HG03175 (cell line): Measurements from ENCODE around the gene DOK3.
"Not testable (repeated sequence)": the region's sequence is repeated elsewhere in the genome, so short reads cannot be mapped to it uniquely, and the experiment has no call there.

ENCODE experiments used
- ATAC-seq: cut with Tn5 transposase; IDR thresholded peaks from one replicate; pipeline ENCODE4 v1.9.1; 2021; ENCODE audit warnings: mild to moderate bottlenecking, moderate library complexity; ENCODE audit not compliant: unreplicated experiment

DOK3 gene

GRCh38 chr5:177498013-177498787 is 11.4 kb downstream of the DOK3 start:
- ATAC-seq, result peak; percentile 4

GRCh38 chr5:177497292-177498012 is 12.2 kb downstream of the DOK3 start, which contains the start of gene PDLIM7:
Gene PDLIM7 (minus strand): TSS chr5:177497604. CDS start chr5:177496512, 1,092 bp downstream.
- peak; percentile 72 for ATAC-seq

- ATAC-seq, result no peak
These were observed 12.8 kb downstream of the DOK3 start for GRCh38 chr5:177496727-177497291.

GRCh38 chr5:177496070-177496726 is 13.4 kb downstream of the DOK3 start:
- ATAC-seq, result no peak

GRCh38 chr5:177495243-177496060 is 14.2 kb downstream of the DOK3 start:
- ATAC-seq, result no peak

- no peak for ATAC-seq
These were observed 15.1 kb downstream of the DOK3 start for GRCh38 chr5:177494346-177495195.

- no peak for ATAC-seq
These were observed 15.8 kb downstream of the DOK3 start for GRCh38 chr5:177493795-177494345.

- no peak for ATAC-seq
These were observed 16.8 kb downstream of the DOK3 start for GRCh38 chr5:177492841-177493240.

- ATAC-seq, result no peak
These were observed 17.5 kb downstream of the DOK3 start for GRCh38 chr5:177491983-177492746.

- ATAC-seq, result no peak
These were observed 18.1 kb downstream of the DOK3 start for GRCh38 chr5:177491429-177491945.

- no peak for ATAC-seq
These were observed 18.6 kb downstream of the DOK3 start for GRCh38 chr5:177490992-177491391.

GRCh38 chr5:177490311-177490991 is 19.2 kb downstream of the DOK3 start:
- no peak for ATAC-seq

GRCh38 chr5:177489119-177489716 is 20.4 kb downstream of the DOK3 start:
- ATAC-seq, result no peak

GRCh38 chr5:177487975-177488374 is 21.7 kb downstream of the DOK3 start:
- ATAC-seq, result no peak

- no peak for ATAC-seq
These were observed 22.5 kb downstream of the DOK3 start for GRCh38 chr5:177487144-177487543.

GRCh38 chr5:177486256-177486655 is 23.4 kb downstream of the DOK3 start:
- ATAC-seq, result no peak

- ATAC-seq, result not testable (repeated sequence)
These were observed 23.9 kb downstream of the DOK3 start for GRCh38 chr5:177485753-177486152.
